Breast epithelium (tissue), 4 donors: ENCODE measurements around the gene NBPF3. TPM values are rescaled to one million over a fixed set of nuclear protein-coding genes. Genes with fewer than 3 reads are reported as not detected.

Source experiments
- DNase-seq, 2 donors: peaks; one replicate each; pipeline ENCODE4 v3.0.0-alpha.2; 2019; ENCODE audit warnings: low spot score in 2 of 2
- H3K27ac ChIP-seq, 2 donors: fragments of 200-600 bp; sonication (generic) in 1 of 2; one replicate each; pipeline ENCODE4 v1.5.1; 2016 to 2019; ENCODE audit warnings: mild to moderate bottlenecking in 1 of 2
- H3K27me3 ChIP-seq, 2 donors: fragments of 200-600 bp; sonication (generic) in 1 of 2; one replicate each; pipeline versions ENCODE4 v1.5.1 to v1.6.0; 2017 to 2019; ENCODE audit warnings: control low read depth in 1 of 2, mild to moderate bottlenecking in 1 of 2
- H3K36me3 ChIP-seq: fragments of 200-600 bp; one replicate; pipeline ENCODE4 v1.5.1; 2019
- H3K4me1 ChIP-seq, 2 donors: fragments of 200-600 bp; sonication (generic); one replicate each; pipeline ENCODE4 v1.5.1; 2016 to 2019; ENCODE audit warnings: control low read depth in 1 of 2
- H3K4me3 ChIP-seq, 3 donors: fragments of 200-600 bp; sonication (generic); 1 replicate in 2 of 3; 2 replicates in 1 of 3; pipeline ENCODE4 v1.5.1; 2016 to 2019; ENCODE audit warnings: mild to moderate bottlenecking in 3 of 3, moderate library complexity in 2 of 3
- H3K9me3 ChIP-seq, 2 donors: fragments of 200-600 bp; sonication (generic) in 1 of 2; one replicate each; pipeline ENCODE4 v1.5.1; 2016 to 2019; ENCODE audit warnings: control low read depth in 1 of 2
- POLR2A ChIP-seq: fragments of 450-650 bp; IDR thresholded peaks from one replicate; pipeline ENCODE4 v1.6.1; 2016; ENCODE audit warnings: antibody characterized with exemption, mild to moderate bottlenecking, moderate library complexity
- POLR2AphosphoS5 ChIP-seq, 3 donors: sonication (generic); formaldehyde crosslinking; IDR thresholded peaks; one replicate each; pipeline ENCODE4 v1.6.1; 2017; ENCODE audit warnings: antibody characterized with exemption in 3 of 3
- intact Hi-C: fragments of 100-400 bp; cut with DNase I; formaldehyde crosslinking; loops from one replicate; pipeline ENCODE4 v1.15.1; 2023; ENCODE audit warnings: low total_unique reads
- total RNA-seq, 3 donors: library from RNA; depleted of rRNA; stranded (reverse); fragments of >200 nt; gene quantifications; one replicate each; pipeline ENCODE4 v1.1.0, GENCODE V29; 2016
- TF ChIP-seq, protein P1 (sequence below), 3 donors: fragments of 450-650 bp; IDR thresholded peaks; one replicate each; pipeline ENCODE4 v1.5.1; 2016 to 2017; ENCODE audit warnings: antibody characterized with exemption in 3 of 3, mild to moderate bottlenecking in 3 of 3, moderate library complexity in 3 of 3

The NBPF3 gene
- total RNA-seq, 3 donors from 2014 or later, result 13.8 to 22.3 (median 20.6) TPM

DNA sequence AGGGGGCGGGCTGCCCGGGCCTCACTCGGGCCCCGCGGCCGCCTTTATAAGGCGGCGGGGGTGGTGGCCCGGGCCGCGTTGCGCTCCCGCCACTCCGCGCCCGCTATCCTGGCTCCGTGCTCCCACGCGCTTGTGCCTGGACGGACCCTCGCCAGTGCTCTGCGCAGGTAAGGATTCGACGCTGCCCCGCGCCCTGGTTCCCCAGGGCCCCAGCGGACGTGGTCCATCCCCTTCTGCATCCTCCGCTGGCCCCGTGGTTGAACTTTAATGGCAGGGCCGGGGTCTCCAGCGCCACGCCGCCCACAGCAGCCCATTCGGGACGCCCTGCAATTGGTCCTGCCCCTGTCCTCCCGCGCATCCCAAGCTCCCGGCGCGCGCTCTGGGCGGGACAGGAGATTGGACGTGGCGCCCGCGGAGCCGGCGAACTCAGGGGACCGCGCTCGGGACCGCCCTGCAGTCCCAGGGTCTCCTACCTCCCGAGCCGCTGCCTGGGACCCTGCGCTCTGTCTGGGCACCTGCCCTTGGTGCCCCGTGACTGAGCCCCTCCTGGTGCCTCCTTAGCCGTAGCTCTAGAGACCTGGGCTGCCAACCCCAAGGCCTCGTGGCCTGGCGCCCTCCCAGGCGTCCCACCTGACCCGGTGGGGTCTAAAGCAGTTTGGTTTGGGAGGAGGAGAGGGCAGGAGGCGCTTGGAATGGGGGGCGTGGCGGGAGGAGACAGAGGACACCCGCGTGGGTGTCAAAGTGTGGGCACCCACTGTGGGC lies 69.6 kb downstream of the NBPF3 start, which contains the start of gene ALPL:
TSS of gene ALPL (plus strand) at position 73 of the 762 bp plus-strand sequence. CDS start 44,659 bp downstream, outside the sequence.
- Histone ChIP-seq H3K9me3 (no peaks in the 10 kb centered on the region), H3K27me3 (peaks cover 0 to 4% of the 10 kb centered on the region in 2 donors), H3K36me3 (no peaks in the 10 kb centered on the region), H3K27ac (peak within 1 kb of the TSS; percentile 78 to 94), H3K4me1 (peaks cover 8 to 23% of the 10 kb centered on the region in 2 donors), H3K4me3 (peak within 1 kb of the TSS; percentile 20 to 68 (median 47))
- DNase-seq, result no peak
- TF ChIP-seq POLR2AphosphoS5 (IDR thresholded peaks at IDR 0.05) (no peak), POLR2A (no peak)
- TF ChIP-seq, protein P1, sequence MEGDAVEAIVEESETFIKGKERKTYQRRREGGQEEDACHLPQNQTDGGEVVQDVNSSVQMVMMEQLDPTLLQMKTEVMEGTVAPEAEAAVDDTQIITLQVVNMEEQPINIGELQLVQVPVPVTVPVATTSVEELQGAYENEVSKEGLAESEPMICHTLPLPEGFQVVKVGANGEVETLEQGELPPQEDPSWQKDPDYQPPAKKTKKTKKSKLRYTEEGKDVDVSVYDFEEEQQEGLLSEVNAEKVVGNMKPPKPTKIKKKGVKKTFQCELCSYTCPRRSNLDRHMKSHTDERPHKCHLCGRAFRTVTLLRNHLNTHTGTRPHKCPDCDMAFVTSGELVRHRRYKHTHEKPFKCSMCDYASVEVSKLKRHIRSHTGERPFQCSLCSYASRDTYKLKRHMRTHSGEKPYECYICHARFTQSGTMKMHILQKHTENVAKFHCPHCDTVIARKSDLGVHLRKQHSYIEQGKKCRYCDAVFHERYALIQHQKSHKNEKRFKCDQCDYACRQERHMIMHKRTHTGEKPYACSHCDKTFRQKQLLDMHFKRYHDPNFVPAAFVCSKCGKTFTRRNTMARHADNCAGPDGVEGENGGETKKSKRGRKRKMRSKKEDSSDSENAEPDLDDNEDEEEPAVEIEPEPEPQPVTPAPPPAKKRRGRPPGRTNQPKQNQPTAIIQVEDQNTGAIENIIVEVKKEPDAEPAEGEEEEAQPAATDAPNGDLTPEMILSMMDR (IDR thresholded peaks at IDR 0.05), result no peak
- intact Hi-C loops, result loop anchor here (10.0 kb wide), 1 partner anchor 65 kb away; no protein-coding TSS in a partner anchor

DNA sequence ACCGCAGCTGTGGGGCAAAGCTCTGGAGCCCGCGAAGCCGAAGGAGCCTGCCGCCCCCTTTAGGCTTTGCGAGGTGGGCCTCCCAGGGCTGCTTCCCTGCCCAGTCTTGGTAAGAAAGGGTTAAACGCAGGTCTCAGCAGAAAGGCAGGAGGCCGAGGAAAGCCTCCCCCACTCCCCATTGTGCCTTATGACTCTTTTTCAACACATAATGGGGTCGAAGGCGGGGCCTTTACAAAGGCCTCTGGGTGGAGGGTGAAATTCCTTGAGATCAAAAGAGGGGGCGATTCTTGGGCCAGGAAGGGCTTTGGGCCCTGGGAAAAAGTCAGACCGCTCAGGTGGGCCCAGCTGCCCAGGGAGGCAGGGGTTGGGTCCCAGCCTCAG lies 70.2 kb downstream of the NBPF3 start:
- H3K4me3 ChIP-seq, result peak overlapping the region; percentile 20 to 68 (median 47)
- no peak for TF ChIP-seq POLR2A
- no peak for TF ChIP-seq POLR2AphosphoS5 (IDR thresholded peaks at IDR 0.05)
- TF ChIP-seq, protein P1 (IDR thresholded peaks at IDR 0.05), result no peak
- H3K36me3 ChIP-seq, result no peaks in the 10 kb centered on the region
- H3K9me3 ChIP-seq, result no peaks in the 10 kb centered on the region
- peak overlapping the region; percentile 78 to 94 for H3K27ac ChIP-seq
- peaks cover 0 to 4% of the 10 kb centered on the region in 2 donors for H3K27me3 ChIP-seq
- peaks cover 8 to 23% of the 10 kb centered on the region in 2 donors for H3K4me1 ChIP-seq
- intact Hi-C loops, result loop anchor here (10.0 kb wide), 1 partner anchor 65 kb away; no protein-coding TSS in a partner anchor
- no peak for DNase-seq

DNA sequence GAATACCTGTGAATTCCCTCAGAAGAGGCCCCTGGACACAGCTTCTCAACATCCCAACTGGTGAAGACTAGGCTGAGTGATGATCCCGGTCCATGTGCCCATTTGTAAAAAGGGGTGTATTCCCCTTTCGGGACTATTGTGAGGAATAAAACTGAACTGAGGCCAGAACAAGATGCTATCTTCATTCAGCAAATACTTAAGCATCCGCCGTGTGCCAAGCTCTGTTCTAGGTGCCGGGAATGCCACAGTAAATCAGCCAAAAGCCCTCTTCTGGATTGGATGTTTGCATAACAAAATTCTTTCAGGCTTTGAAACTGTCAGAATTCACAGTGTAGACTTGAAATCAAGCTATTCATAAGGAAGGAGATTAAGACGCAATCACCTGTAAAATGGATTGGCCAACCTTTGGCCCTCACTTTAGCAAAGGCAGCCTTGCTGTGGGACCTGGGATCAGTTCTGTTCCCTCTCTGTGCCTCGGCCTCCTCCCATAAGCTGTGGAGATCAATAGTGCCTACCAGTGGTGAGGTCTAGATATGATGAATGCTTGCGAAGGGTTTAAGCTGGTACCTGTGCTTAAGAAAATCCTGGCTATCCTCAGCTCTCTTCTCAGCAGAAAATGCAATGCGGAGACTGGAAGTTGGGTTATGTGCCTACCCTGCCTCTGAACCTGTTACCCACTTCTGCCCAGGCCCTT lies 71.1 kb downstream of the NBPF3 start:
- peaks cover 8 to 23% of the 10 kb centered on the region in 2 donors for H3K4me1 ChIP-seq
- H3K27me3 ChIP-seq, result peaks cover 0 to 4% of the 10 kb centered on the region in 2 donors
- H3K4me3 ChIP-seq, result peak overlapping the region in 1 of 3 donors; percentile 68
- no peaks in the 10 kb centered on the region for H3K9me3 ChIP-seq
- no peaks in the 10 kb centered on the region for H3K36me3 ChIP-seq
- no peak for DNase-seq
- intact Hi-C loops, result loop anchor here (10.0 kb wide), 1 partner anchor 64 kb away; no protein-coding TSS in a partner anchor
- TF ChIP-seq, protein P1 (IDR thresholded peaks at IDR 0.05), result no peak
- no peak for TF ChIP-seq POLR2A
- H3K27ac ChIP-seq, result peak overlapping the region; percentile 78 to 94

DNA sequence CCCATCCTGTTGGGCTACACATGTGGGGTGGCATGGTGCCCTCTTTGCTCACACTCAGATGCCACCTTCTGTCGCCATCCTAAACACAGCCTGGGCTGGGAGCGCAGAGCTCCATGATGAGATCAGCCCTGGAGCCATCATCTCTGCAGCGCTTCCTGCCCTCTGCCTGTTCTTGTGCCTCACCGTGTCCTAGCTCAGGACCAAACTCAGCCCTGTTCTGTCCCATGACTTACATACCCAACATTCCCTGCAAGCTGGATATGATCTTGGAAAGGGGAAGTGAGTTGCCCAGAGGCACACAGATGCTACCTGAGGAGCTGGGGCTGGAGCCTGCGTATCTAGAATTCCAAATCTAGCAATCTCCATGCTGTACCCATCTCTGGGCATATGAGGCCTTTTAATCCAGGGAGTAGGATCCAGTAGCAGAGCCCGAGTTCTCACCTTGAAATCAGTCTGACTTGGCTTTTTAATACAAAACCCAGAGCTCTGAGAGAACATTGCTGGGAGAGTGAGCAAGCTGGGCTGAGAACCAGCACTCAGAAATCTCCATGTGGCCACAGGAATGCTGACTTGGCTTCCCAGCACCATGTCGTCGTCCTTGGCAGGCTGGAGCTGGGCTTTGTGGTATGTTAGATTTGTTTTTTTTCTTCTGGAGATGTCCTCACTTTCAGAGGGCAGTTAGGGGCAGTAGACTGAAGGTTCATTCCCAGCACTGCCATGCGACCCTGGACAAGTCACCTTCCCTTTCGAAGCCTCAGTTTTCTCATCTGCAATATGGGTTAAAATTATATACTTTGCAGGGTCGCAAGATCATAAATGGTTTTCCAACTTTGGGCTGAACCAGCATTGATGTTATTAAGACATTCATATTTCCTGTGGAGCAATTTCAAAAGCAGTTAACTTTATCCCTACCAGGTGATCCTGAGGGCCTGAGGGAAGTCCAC lies 71.9 kb downstream of the NBPF3 start:
- Histone ChIP-seq H3K4me1 (peaks cover 8 to 23% of the 10 kb centered on the region in 2 donors), H3K4me3 (peak overlapping the region in 1 of 3 donors; percentile 68), H3K36me3 (no peaks in the 10 kb centered on the region), H3K27ac (peak overlapping the region; percentile 78 to 94), H3K9me3 (no peaks in the 10 kb centered on the region), H3K27me3 (peaks cover 0 to 4% of the 10 kb centered on the region in 2 donors)
- peak; percentile 54 to 83 (median 68) for TF ChIP-seq POLR2AphosphoS5 (IDR thresholded peaks at IDR 0.05)
- TF ChIP-seq, protein P1 (IDR thresholded peaks at IDR 0.05), result no peak
- TF ChIP-seq POLR2A, result no peak
- intact Hi-C loops, result loop anchor here (10.0 kb wide), 1 partner anchor 63 kb away; no protein-coding TSS in a partner anchor
- peak; percentile 80 to 94 for DNase-seq
